Measurements from ENCODE around the gene ANO7. TPM values are rescaled to one million over a fixed set of nuclear protein-coding genes. Genes with fewer than 3 reads are reported as not detected.

The ANO7 gene
- total RNA-seq, 1 experiment from 2014 or later, result 4.1 TPM

- intact Hi-C loops (cut with micrococcal nuclease; ENCODE audit: unreplicated experiment), result no loop called here
- H3K4me1 Mint-ChIP-seq (ENCODE audit: low read depth, unreplicated experiment), result peaks cover 16% of the 10 kb centered on the region
- TSS peak; percentile 26 for BruUV-seq (replicated peaks)
These were observed 37.6 kb upstream of the ANO7 start for GRCh38 chr2:241150660-241151530.

DNA sequence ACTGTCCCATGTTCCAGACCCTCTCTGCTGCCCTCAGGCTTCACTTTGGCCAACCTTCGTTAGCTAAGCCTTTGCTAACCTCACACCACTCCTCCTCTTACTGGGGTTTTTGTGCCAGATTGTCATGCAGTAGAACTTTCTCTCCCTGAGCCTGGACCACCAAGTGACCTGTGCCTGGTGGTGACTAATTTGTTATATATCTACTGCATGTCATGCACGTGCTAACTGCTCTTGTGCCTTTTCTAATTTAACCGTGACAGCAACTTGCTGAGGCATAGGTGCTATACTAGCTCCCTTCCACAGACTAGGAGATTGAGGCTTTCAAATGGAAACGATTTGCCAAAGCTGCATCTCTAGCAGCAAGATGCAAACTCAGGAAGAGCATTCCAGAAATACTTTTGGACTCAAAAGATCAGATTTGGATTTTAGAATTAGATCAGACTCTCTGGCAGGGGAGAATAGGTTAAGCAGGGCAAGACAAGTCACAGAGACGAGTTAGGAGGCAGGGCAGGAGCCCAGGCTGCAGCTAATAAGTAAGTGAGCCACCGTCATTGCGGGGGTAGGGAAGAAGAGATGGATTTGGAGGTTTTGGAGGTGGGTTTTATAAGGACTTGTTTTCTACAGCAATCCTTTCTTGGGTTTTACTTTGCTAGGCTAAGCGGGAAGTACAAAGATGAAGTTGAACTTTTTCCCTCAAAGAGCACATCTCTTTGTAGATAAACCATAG is 36.4 kb upstream of the ANO7 start:
- BruUV-seq (replicated peaks), result no TSS peak
- TF ChIP-seq, protein P1, sequence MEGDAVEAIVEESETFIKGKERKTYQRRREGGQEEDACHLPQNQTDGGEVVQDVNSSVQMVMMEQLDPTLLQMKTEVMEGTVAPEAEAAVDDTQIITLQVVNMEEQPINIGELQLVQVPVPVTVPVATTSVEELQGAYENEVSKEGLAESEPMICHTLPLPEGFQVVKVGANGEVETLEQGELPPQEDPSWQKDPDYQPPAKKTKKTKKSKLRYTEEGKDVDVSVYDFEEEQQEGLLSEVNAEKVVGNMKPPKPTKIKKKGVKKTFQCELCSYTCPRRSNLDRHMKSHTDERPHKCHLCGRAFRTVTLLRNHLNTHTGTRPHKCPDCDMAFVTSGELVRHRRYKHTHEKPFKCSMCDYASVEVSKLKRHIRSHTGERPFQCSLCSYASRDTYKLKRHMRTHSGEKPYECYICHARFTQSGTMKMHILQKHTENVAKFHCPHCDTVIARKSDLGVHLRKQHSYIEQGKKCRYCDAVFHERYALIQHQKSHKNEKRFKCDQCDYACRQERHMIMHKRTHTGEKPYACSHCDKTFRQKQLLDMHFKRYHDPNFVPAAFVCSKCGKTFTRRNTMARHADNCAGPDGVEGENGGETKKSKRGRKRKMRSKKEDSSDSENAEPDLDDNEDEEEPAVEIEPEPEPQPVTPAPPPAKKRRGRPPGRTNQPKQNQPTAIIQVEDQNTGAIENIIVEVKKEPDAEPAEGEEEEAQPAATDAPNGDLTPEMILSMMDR (IDR thresholded peaks at IDR 0.05; ENCODE audit: insufficient read depth in 1 of 2, low read depth in 1 of 2, low read length in 1 of 2, severe bottlenecking in 1 of 2, unreplicated experiment in 1 of 2), result no peak
- H3K4me1 ChIP-seq, result 0 out of 2 replicates have a peak, but pooled peaks cover 3% of the 10 kb centered on the region
- intact Hi-C loops (cut with micrococcal nuclease; ENCODE audit: unreplicated experiment), result no loop called here
- no peak overlapping the region for H3K27ac Mint-ChIP-seq (ENCODE audit: unreplicated experiment)
- no peak for DNase-seq
- H3K27me3 Mint-ChIP-seq (ENCODE audit: insufficient read depth, unreplicated experiment), result no peaks in the 10 kb centered on the region
- peaks cover 8% of the 10 kb centered on the region for H3K36me3 Mint-ChIP-seq (ENCODE audit: insufficient read depth, unreplicated experiment)
- no peaks in the 10 kb centered on the region for H3K27me3 ChIP-seq (replicated peaks; ENCODE audit: control insufficient read depth, insufficient read depth, low read length)
- peaks cover 16% of the 10 kb centered on the region for H3K4me1 Mint-ChIP-seq (ENCODE audit: low read depth, unreplicated experiment)
- no peaks in the 10 kb centered on the region for H3K36me3 ChIP-seq (ENCODE audit: control insufficient read depth, insufficient read depth, low read length)
- no peak overlapping the region for H3K4me3 ChIP-seq (ENCODE audit: low read depth, low read length)
- CTCF ChIA-PET, result no interaction called here
- no peaks in the 10 kb centered on the region for H3K9me3 Mint-ChIP-seq (ENCODE audit: unreplicated experiment)
- POLR2A ChIA-PET, result no interaction called here
- H3K4me3 Mint-ChIP-seq (ENCODE audit: unreplicated experiment), result peak overlapping the region; percentile 84
- no peaks in the 10 kb centered on the region for H3K9me3 ChIP-seq

More at GRCh38 chr2:241150660-241151530, 37.6 kb upstream of the ANO7 start:
- Histone ChIP-seq H3K27me3 (replicated peaks; ENCODE audit: control insufficient read depth, insufficient read depth, low read length) (no peaks in the 10 kb centered on the region), H3K4me3 (ENCODE audit: low read depth, low read length) (peak overlapping the region; percentile 53), H3K4me1 (0 out of 2 replicates have a peak, but pooled peaks cover 3% of the 10 kb centered on the region), H3K9me3 (no peaks in the 10 kb centered on the region), H3K36me3 (ENCODE audit: control insufficient read depth, insufficient read depth, low read length) (no peaks in the 10 kb centered on the region)
- TF ChIP-seq, protein P1 (IDR thresholded peaks at IDR 0.05; ENCODE audit: insufficient read depth in 1 of 2, low read depth in 1 of 2, low read length in 1 of 2, severe bottlenecking in 1 of 2, unreplicated experiment in 1 of 2), result no peak
- H3K4me3 Mint-ChIP-seq (ENCODE audit: unreplicated experiment), result peak overlapping the region; percentile 84
- no peak for DNase-seq
- peaks cover 8% of the 10 kb centered on the region for H3K36me3 Mint-ChIP-seq (ENCODE audit: insufficient read depth, unreplicated experiment)
- no peaks in the 10 kb centered on the region for H3K27me3 Mint-ChIP-seq (ENCODE audit: insufficient read depth, unreplicated experiment)
- ChIA-PET POLR2A (interaction anchor here (0.6 to 0.7 kb wide), 2 partner anchors 24 to 161 kb away, joined by 3 to 7 read pairs; no protein-coding TSS in a partner anchor), CTCF (no interaction called here)
- peak overlapping the region; percentile 87 for H3K27ac Mint-ChIP-seq (ENCODE audit: unreplicated experiment)
- no peaks in the 10 kb centered on the region for H3K9me3 Mint-ChIP-seq (ENCODE audit: unreplicated experiment)

GRCh38 chr2:241153616-241154015 is 34.9 kb upstream of the ANO7 start:
- CTCF ChIA-PET, result no interaction called here
- 0 out of 2 replicates have a peak, but pooled peaks cover 3% of the 10 kb centered on the region for H3K4me1 ChIP-seq
- H3K27me3 ChIP-seq (replicated peaks; ENCODE audit: control insufficient read depth, insufficient read depth, low read length), result no peaks in the 10 kb centered on the region
- no TSS peak for BruUV-seq (replicated peaks)
- peaks cover 8% of the 10 kb centered on the region for H3K36me3 Mint-ChIP-seq (ENCODE audit: insufficient read depth, unreplicated experiment)
- H3K4me3 Mint-ChIP-seq (ENCODE audit: unreplicated experiment), result no peak overlapping the region
- POLR2A ChIA-PET, result no interaction called here
- no peak for DNase-seq
- no peak overlapping the region for H3K4me3 ChIP-seq (ENCODE audit: low read depth, low read length)
- TF ChIP-seq, protein P1 (IDR thresholded peaks at IDR 0.05; ENCODE audit: insufficient read depth in 1 of 2, low read depth in 1 of 2, low read length in 1 of 2, severe bottlenecking in 1 of 2, unreplicated experiment in 1 of 2), result no peak
- no peaks in the 10 kb centered on the region for H3K27me3 Mint-ChIP-seq (ENCODE audit: insufficient read depth, unreplicated experiment)
- peaks cover 9% of the 10 kb centered on the region for H3K4me1 Mint-ChIP-seq (ENCODE audit: low read depth, unreplicated experiment)
- intact Hi-C loops (cut with micrococcal nuclease; ENCODE audit: unreplicated experiment), result no loop called here
- no peaks in the 10 kb centered on the region for H3K9me3 ChIP-seq
- no peaks in the 10 kb centered on the region for H3K9me3 Mint-ChIP-seq (ENCODE audit: unreplicated experiment)
- H3K27ac Mint-ChIP-seq (ENCODE audit: unreplicated experiment), result no peak overlapping the region
- no peaks in the 10 kb centered on the region for H3K36me3 ChIP-seq (ENCODE audit: control insufficient read depth, insufficient read depth, low read length)

Measured in Caco-2 (cell line).